ENCODE data around the gene KDM5C.
"Not testable (repeated sequence)": the region's sequence is repeated elsewhere in the genome, so short reads cannot be mapped to it uniquely, and the experiment has no call there.

The KDM5C gene

DNA sequence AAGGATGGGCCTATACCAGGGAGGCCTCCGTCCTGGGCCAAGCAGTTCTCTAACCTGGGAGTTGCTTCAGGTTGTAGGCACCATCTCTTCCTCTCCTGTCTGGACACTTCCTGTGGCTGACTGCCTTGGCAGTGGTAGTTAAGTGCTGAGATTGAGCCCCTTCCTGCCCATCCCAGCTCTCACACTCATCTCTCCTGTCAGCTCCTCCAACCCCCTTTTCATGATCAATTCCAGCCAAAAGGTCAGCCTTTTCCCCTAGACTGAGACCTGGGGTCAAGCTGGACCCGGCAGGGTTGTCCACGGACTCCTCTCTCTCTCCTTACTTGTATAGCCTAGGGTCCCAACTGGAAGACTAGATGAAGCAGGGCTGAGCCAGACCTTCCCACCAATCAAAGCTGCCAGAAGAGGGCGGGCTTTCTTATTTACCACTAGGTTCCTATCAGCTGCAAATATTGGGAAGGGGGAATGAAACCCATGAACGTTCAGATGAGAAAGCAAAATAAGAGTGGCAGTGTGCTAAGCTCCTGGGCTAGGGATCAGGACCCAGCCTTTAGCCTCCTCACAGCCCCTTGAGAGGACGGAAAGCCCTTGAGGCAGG, 34.5 kb downstream of the KDM5C start:
- DNase-seq (ENCODE audit: low read depth in 2 of 2) = no peak

DNA sequence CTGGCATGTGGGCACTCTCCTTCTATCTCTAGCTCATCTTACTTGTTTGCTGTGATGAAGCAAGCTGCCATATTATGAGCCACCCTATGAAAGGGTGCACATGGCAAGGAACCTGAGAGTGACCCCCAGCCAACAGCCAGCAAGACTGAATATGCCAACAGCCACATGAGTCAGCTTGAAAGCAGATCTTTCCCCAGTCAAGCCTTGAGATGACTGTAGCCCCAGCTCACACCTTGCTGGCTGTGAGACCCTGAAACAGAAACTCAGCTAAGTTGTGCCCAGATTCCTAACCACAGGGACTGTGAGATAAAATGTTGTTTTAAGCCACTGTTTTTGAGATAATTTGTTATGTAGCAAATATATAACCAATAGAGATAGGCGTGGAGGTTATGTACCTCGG, 36.2 kb downstream of the KDM5C start:
- no peak for DNase-seq (ENCODE audit: low read depth in 2 of 2)

DNA sequence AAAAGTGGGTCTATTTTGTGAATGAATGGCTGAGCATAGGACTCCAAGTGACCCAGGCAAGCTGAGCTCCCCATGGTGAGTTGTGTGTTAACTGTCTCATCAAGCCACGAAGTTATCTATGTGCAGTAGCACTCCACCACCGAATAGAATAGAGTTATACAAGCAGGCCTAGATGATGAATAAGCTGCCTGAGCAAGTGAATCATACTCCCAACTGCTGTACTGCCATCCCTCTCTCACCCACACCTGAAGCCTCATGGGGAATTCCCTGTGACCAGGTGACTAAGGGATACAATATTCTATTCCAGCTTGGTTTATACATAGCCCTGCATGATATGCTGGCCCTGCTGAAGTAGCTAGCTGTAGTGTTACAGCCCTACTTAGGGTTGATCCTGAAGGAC, 38.7 kb downstream of the KDM5C start:
- no peak for DNase-seq (ENCODE audit: low read depth in 2 of 2)

DNA sequence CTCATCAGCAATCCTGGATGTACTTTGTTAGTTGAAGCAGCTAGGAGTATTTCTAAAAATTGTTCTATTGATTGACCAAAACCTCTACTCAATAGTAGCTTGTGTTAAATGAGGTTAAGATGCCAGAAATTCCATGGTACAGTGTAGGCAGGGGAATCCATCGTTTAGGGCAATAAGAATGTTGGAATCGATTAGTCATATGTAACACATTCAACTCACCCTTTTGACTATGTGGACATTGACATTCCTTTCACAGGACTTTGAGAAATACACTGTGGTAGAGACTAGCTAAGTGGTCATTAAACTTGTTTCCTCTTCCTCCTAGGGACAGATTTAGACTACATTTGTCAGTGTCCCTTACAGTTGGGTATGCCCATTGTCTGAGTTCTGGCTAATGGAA, 40.2 kb downstream of the KDM5C start:
- no peak for DNase-seq (ENCODE audit: low read depth in 2 of 2)

DNA sequence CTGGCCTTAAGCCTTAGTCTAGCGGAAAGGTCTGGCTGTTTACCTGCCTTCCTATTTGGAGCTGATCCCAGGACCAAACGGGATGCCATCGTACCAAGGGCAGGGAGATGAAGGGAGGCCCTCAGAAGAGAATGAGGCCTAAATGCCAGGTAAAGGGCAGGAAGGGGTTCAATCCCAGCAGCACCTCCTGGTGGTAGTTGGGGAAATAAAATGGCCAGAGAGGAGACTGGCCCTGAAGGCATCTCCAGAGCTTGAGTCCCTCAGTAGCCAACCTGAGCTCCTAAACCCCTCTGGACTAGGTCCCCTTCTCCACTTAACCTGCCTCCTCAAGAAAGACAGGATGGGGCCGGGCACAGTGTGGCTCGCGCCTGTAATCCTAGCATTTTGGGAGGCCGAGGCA, 53.7 kb downstream of the KDM5C start:
- no peak for DNase-seq (ENCODE audit: low read depth in 2 of 2)

DNA sequence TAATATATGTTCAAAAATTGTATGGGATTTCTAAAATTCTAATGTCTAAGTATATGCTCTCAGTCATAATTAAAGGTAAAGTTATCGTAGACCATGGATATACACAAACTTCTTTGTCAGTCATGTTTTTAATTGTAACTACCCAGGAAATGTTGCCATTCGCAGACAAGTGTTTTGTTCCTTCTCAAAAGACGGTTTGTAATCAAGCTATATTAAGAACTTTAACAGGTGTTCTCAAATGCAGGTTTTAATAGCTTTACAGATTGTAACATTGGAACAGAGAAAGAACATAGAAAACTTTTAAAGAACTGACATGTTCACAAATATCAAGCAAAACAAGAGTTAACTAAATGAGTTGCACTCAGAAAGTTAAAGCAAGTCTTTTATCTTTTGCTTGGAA, 58.9 kb downstream of the KDM5C start:
- no peak for DNase-seq (ENCODE audit: low read depth in 2 of 2)

DNA sequence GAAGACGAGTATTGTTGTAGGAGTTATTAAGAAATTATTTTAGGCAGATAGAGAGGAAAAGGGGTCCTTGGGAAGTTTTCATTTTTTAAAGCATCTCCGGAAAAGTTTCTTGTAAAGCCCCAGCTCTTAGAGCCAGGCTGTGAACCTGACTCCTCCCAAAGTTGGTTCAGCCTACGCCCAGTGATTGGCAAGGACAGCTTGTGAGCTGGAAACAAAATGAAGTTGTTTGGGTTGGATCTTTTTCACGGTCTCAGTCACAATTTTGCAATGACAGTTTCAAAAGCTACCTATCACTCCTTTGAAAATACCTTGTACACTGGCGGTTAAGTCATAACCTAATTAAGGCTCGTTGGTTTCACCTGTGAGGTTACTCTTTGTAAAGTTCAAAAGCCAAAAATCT, 60.4 kb downstream of the KDM5C start:
- DNase-seq (ENCODE audit: low read depth in 2 of 2) = not testable (repeated sequence)

DNA sequence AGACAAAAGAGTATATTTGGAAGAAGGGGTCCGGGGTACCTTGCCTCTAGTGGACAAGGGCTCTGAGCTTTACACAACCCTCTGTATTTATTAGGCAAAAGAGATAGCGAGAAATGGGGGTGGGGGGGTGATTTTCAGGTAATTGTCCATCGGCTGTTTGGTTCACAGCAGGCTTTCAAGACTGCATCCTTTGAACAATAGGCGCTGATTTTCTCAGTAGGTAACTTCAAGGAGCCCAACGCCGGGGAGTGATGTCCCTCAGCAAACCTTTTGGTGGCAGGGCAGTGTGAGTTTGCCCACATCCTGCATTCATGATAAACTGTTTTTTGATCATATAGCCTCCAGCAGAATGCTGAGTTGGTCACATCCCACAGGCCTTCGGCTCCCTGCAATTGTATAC, 61.6 kb downstream of the KDM5C start:
- no peak for DNase-seq (ENCODE audit: low read depth in 2 of 2)

DNA sequence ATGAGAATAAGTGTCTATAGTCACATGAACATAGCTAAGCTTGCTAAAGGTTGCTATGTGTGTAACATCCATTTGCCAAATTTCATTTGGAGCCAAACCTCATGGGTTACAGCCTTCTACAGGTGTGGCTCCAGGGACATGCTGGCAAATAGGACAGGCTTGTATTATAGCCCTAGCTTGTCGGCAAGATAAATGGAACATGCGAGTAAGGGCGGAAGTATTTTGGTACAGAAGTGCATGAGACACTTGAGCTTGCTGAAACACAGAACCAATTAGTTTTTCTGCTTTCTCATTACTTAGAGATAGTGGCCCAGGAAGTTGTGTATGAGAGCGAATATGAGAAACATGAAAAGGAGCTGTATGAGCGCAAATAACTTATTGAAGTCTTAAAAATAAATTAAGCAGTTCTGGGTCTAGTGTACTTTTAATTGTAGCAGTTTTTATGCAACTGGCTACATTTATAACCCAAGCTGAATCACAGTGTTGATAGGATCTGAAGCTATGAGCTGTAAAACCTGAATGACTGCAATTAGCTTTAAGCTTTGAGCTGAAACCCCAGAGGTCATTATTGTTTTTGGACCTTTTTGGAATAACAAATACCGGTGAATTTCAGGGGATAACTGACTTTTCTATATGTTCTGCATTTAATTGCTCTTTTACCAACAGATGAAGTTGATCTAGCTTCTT, 64.6 kb downstream of the KDM5C start:
- DNase-seq (ENCODE audit: low read depth in 2 of 2) = no peak

DNA sequence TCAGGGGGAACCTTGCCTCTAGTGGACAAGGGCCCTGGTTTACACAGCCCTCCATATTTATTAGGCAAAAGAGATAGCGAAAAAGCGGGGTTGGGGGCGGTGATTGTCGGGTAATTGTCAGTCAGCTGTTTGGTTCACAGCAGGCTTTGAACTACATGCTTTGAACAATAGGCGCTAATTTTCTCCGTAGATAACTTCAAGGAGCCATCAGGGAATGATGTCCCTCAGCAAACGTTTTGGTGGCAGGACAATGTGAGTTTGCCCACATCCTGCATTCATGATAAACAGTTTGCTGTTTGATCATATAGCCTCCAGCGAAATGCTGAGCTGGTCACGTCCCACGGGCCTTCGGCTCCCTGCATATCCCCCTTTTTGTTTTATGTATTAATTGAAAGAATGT, 65.8 kb downstream of the KDM5C start:
- DNase-seq (ENCODE audit: low read depth in 2 of 2) = no peak

DNA sequence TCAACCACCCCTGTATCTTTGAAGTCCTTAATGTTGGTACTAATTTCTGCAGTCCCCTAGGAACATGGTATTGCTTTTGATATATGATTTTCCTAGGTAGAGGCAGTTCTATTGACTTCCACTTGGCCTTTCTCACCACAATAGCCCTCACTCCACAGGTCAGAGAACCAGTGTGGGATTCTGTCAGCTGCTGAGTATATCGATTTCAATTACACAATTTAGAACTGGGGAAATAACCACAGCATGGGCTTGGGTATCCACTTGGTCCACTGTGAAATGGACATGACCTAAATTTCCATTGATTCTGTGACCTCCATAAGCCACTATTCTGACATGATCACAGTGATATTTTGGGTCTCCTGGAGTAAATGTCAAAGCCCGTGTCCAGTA, 68.8 kb downstream of the KDM5C start:
- no peak for DNase-seq (ENCODE audit: low read depth in 2 of 2)

DNA sequence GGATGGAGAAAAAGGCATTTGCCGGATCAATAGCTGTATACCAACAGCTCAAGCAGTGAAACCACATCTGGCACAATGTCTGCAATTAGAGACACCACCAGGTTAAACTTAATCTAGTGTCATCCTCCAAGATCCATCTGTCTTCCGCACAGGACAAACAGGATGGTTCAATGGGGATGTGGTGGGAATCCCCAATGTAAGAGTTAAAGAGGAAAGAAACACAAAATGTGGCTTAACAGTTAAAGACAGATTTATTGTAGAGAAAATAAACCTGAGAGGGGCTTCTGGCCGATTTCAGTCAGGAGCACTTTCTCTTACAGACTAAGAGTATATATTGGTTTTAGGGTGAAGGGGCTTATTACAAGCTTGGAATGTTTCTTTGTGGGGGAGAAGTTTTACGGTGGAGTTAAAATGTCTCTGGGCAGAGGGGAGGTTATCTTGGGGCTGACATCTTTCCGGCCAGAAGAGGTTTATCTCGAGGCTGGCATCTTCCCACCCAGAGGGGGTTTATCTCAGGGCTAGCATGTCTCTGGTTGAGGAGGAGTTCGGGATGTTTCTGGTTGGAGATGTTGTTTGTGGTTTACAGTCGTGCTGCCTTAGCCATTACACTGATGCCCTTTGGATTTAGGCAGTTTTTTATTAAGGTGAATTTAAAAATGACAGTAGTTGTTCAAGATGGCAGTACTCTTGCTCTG, 69.3 kb downstream of the KDM5C start:
- no peak for DNase-seq (ENCODE audit: low read depth in 2 of 2)

DNA sequence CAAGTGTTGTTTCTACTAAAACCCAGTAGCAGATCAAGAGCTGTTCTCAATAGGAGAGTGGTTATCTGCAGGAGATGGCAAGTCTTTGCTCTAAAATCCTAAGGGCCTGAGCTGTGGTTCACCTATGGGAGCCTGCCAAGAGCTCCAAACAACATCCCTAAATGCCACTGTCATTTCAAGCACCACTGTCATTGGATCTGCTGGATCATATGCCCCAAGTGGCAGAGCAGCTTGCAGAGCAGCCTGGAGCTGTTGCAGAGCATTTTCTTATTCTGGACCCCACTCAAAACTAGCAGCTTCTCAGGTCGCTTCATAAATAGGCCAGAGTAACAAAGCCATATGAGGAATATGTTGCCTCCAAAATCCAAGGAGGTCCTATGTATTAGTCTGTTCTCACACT, 71.4 kb downstream of the KDM5C start:
- DNase-seq (ENCODE audit: low read depth in 2 of 2) = no peak

Measured in stimulated activated CD8-positive, alpha-beta memory T cell treated with anti-CD3 and anti-CD28 coated beads, Interleukin-2, amount 100 ng/mL, for 1 hour (primary cell).